Measurements from ENCODE around the gene COLEC11.
"Not testable (repeated sequence)": the region's sequence is repeated elsewhere in the genome, so short reads cannot be mapped to it uniquely, and the experiment has no call there.

COLEC11 gene

GRCh38 chr2:3613524-3613905, 18.6 kb downstream of the COLEC11 start:
- no peak overlapping the region for H3K27ac ChIP-seq (ENCODE audit: extremely low read depth, low read depth, low read length)
- H3K4me3 ChIP-seq (ENCODE audit: low read depth, low read length), result no peak overlapping the region
- ChIA-PET POLR2A (no interaction called here), CTCF (no interaction called here)
- no peaks in the 10 kb centered on the region for H3K36me3 ChIP-seq (ENCODE audit: control insufficient read depth in 2 of 2, insufficient read depth in 1 of 2, low read length in 2 of 2)
- H3K9me3 ChIP-seq (ENCODE audit: control insufficient read depth, insufficient read depth, low read depth, low read length), result no peaks in the 10 kb centered on the region
- TF ChIP-seq OSR2 (tag by site-specific recombination; IDR thresholded peaks at IDR 0.05), result no peak
- TF ChIP-seq GLIS1 (tag by site-specific recombination; IDR thresholded peaks at IDR 0.05), result no peak
- no peaks in the 10 kb centered on the region for H3K4me1 ChIP-seq (ENCODE audit: control insufficient read depth, insufficient read depth, low read length)

GRCh38 chr2:3614743-3615142, 19.8 kb downstream of the COLEC11 start:
- POLR2A ChIA-PET; H3K4me3 ChIP-seq (ENCODE audit: low read depth, low read length); H3K36me3 ChIP-seq (ENCODE audit: control insufficient read depth in 2 of 2, insufficient read depth in 1 of 2, low read length in 2 of 2); H3K9me3 ChIP-seq (ENCODE audit: control insufficient read depth, insufficient read depth, low read depth, low read length); CTCF ChIA-PET; H3K27ac ChIP-seq (ENCODE audit: extremely low read depth, low read depth, low read length); H3K4me1 ChIP-seq (ENCODE audit: control insufficient read depth, insufficient read depth, low read length): not testable (repeated sequence)

GRCh38 chr2:3615541-3616200, 20.8 kb downstream of the COLEC11 start:
- H3K27ac ChIP-seq (ENCODE audit: extremely low read depth, low read depth, low read length); CTCF ChIA-PET; H3K36me3 ChIP-seq (ENCODE audit: control insufficient read depth in 2 of 2, insufficient read depth in 1 of 2, low read length in 2 of 2); H3K4me3 ChIP-seq (ENCODE audit: low read depth, low read length); POLR2A ChIA-PET; H3K9me3 ChIP-seq (ENCODE audit: control insufficient read depth, insufficient read depth, low read depth, low read length); H3K4me1 ChIP-seq (ENCODE audit: control insufficient read depth, insufficient read depth, low read length): not testable (repeated sequence)

GRCh38 chr2:3616435-3617197, 21.7 kb downstream of the COLEC11 start:
- H3K4me3 ChIP-seq (ENCODE audit: low read depth, low read length); H3K27ac ChIP-seq (ENCODE audit: extremely low read depth, low read depth, low read length); H3K36me3 ChIP-seq (ENCODE audit: control insufficient read depth in 2 of 2, insufficient read depth in 1 of 2, low read length in 2 of 2); H3K9me3 ChIP-seq (ENCODE audit: control insufficient read depth, insufficient read depth, low read depth, low read length); POLR2A ChIA-PET; H3K4me1 ChIP-seq (ENCODE audit: control insufficient read depth, insufficient read depth, low read length): not testable (repeated sequence)
- CTCF ChIA-PET, result interaction anchor here (0.7 kb wide), 1 partner anchor 28 kb away, joined by 3 read pairs; no protein-coding TSS in a partner anchor

- no peak for TF ChIP-seq ZNF830 (tag by site-specific recombination; IDR thresholded peaks at IDR 0.05; ENCODE audit: low read depth)
- TF ChIP-seq ZNF707 (tag by site-specific recombination; IDR thresholded peaks at IDR 0.05), result no peak
- TF ChIP-seq ZNF148 (tag by site-specific recombination; IDR thresholded peaks at IDR 0.05; ENCODE audit: borderline replicate concordance), result no peak
- TF ChIP-seq GLI2 (tag by site-specific recombination; IDR thresholded peaks at IDR 0.05; ENCODE audit: borderline replicate concordance, low read depth), result no peak
- TF ChIP-seq ZNF302 (tag by site-specific recombination; IDR thresholded peaks at IDR 0.05; ENCODE audit: low read depth), result no peak
- no peak for TF ChIP-seq CTCF (tag by site-specific recombination; IDR thresholded peaks at IDR 0.05)
- TF ChIP-seq ZNF518A (tag by site-specific recombination; conservative IDR thresholded peaks at IDR 0.05; ENCODE audit: low read depth), result no peak
- ChIA-PET POLR2A (no interaction called here), CTCF (no interaction called here)
- Histone ChIP-seq H3K27ac (ENCODE audit: extremely low read depth, low read depth, low read length) (no peak overlapping the region), H3K9me3 (ENCODE audit: control insufficient read depth, insufficient read depth, low read depth, low read length) (no peaks in the 10 kb centered on the region), H3K36me3 (ENCODE audit: control insufficient read depth in 2 of 2, insufficient read depth in 1 of 2, low read length in 2 of 2) (no peaks in the 10 kb centered on the region), H3K4me1 (ENCODE audit: control insufficient read depth, insufficient read depth, low read length) (no peaks in the 10 kb centered on the region), H3K4me3 (ENCODE audit: low read depth, low read length) (no peak overlapping the region)
Measured at GRCh38 chr2:3617198-3617890, 22.4 kb downstream of the COLEC11 start.

Measured in HEK293 (cell line).